Hepatic stellate cell (primary cell): ENCODE measurements around the gene MAPK12.

Experiments used
- DNase-seq: peaks from one replicate; pipeline ENCODE4 v3.0.0; 2011; ENCODE audit warnings: low spot score

The MAPK12 gene

GRCh38 chr22:50267591-50268390, 6.3 kb upstream of the MAPK12 start:
- DNase-seq = peak; percentile 91

- no peak for DNase-seq
These were observed 5.5 kb upstream of the MAPK12 start for GRCh38 chr22:50266994-50267393.

GRCh38 chr22:50264946-50265669, 3.6 kb upstream of the MAPK12 start:
- DNase-seq = no peak

GRCh38 chr22:50264104-50264745, 2.7 kb upstream of the MAPK12 start:
- no peak for DNase-seq

- DNase-seq = no peak
These were observed 1.6 kb upstream of the MAPK12 start for GRCh38 chr22:50262973-50263617.

GRCh38 chr22:50262460-50262911, 1.0 kb upstream of the MAPK12 start:
- DNase-seq = no peak

- peak; percentile 68 for DNase-seq
These were observed 475 bp downstream of the MAPK12 start for GRCh38 chr22:50260801-50261614.

- DNase-seq = no peak
These were observed 1.1 kb downstream of the MAPK12 start for GRCh38 chr22:50260434-50260800.

GRCh38 chr22:50259302-50259701, 2.2 kb downstream of the MAPK12 start:
- DNase-seq = no peak

GRCh38 chr22:50258361-50259292, 2.9 kb downstream of the MAPK12 start:
- no peak for DNase-seq

GRCh38 chr22:50257451-50258360, 3.8 kb downstream of the MAPK12 start:
- DNase-seq = no peak

GRCh38 chr22:50257041-50257440, 4.4 kb downstream of the MAPK12 start:
- no peak for DNase-seq

- no peak for DNase-seq
These were observed 5.1 kb downstream of the MAPK12 start for GRCh38 chr22:50256258-50256862.

GRCh38 chr22:50255607-50256006, 5.9 kb downstream of the MAPK12 start:
- DNase-seq = no peak

GRCh38 chr22:50255099-50255498, 6.4 kb downstream of the MAPK12 start:
- DNase-seq = no peak

GRCh38 chr22:50253941-50254340, 7.5 kb downstream of the MAPK12 start:
- no peak for DNase-seq

- DNase-seq = no peak
These were observed 8.2 kb downstream of the MAPK12 start for GRCh38 chr22:50253046-50253915.
